SJSA1 (cell line): Measurements from ENCODE around the gene PRXL2A. TPM values are rescaled to one million over a fixed set of nuclear protein-coding genes. Genes with fewer than 3 reads are reported as not detected.
"Not testable (repeated sequence)": the region's sequence is repeated elsewhere in the genome, so short reads cannot be mapped to it uniquely, and the experiment has no call there.

Experiments
- DNase-seq, 2 experiments: peaks; one replicate each; pipeline ENCODE4 v3.0.0-alpha.2; 2015 to 2020; ENCODE audit warnings: low spot score in 2 of 2, low read depth in 1 of 2
- H3K27ac ChIP-seq: fragments of 250-450 bp; sonication (Bioruptor Pico); 2 replicates; pipeline ENCODE4 v1.5.1; 2020; ENCODE audit warnings: mild to moderate bottlenecking, moderate library complexity
- H3K27me3 ChIP-seq: fragments of 250-450 bp; sonication (Bioruptor Pico); replicated peaks from 2 replicates; pipeline ENCODE4 v1.5.1; 2020; ENCODE audit warnings: mild to moderate bottlenecking, moderate library complexity
- H3K36me3 ChIP-seq: fragments of 250-450 bp; sonication (Bioruptor Pico); 2 replicates; pipeline ENCODE4 v1.5.1; 2020; ENCODE audit warnings: mild to moderate bottlenecking
- H3K4me1 ChIP-seq: fragments of 250-450 bp; sonication (Bioruptor Pico); replicated peaks from 2 replicates; pipeline ENCODE4 v1.6.1; 2021; ENCODE audit warnings: mild to moderate bottlenecking
- H3K4me3 ChIP-seq: fragments of 250-450 bp; sonication (Bioruptor Pico); 2 replicates; pipeline ENCODE4 v1.5.1; 2020; ENCODE audit warnings: mild to moderate bottlenecking
- H3K9me3 ChIP-seq: fragments of 250-450 bp; sonication (Bioruptor Pico); replicated peaks from 2 replicates; pipeline ENCODE4 v1.5.1; 2020; ENCODE audit warnings: mild to moderate bottlenecking
- total RNA-seq: library from RNA; depleted of rRNA; stranded (reverse); fragments of >200 nt; shearing (Covaris generic); gene quantifications from 2 replicates; pipeline ENCODE4 v1.2.3, GENCODE V29; 2014; rRNA removed

Gene PRXL2A
- 51.8 and 68.9 TPM in 2 replicates for total RNA-seq

- H3K9me3 ChIP-seq: no peaks in the 10 kb centered on the region
- peak within 1 kb of the TSS; percentile 58 for H3K4me3 ChIP-seq
- H3K4me1 ChIP-seq: peaks cover 48% of the 10 kb centered on the region
- H3K27ac ChIP-seq: no peak within 1 kb of the TSS
- peak in 1 of 2 experiments; percentile 75 for DNase-seq
- no peaks in the 10 kb centered on the region for H3K27me3 ChIP-seq
- no peaks in the 10 kb centered on the region for H3K36me3 ChIP-seq
Measured at GRCh38 chr10:80408242-80409101, at the start of gene PRXL2A. TSS of gene PRXL2A (plus strand) at chr10:80408551. CDS start at chr10:80420468, 11,917 bp downstream.

GRCh38 chr10:80358925-80359324 lies 49.4 kb upstream of the PRXL2A start:
- not testable (repeated sequence) for H3K36me3 ChIP-seq, H3K4me1 ChIP-seq, H3K27ac ChIP-seq, H3K4me3 ChIP-seq, DNase-seq, H3K9me3 ChIP-seq
- peaks cover 14% of the 10 kb centered on the region for H3K27me3 ChIP-seq

- no peak overlapping the region for H3K27ac ChIP-seq
- DNase-seq: no peak
- no peaks in the 10 kb centered on the region for H3K9me3 ChIP-seq
- H3K4me1 ChIP-seq: peaks cover 4% of the 10 kb centered on the region
- H3K27me3 ChIP-seq: peaks cover 16% of the 10 kb centered on the region
- H3K36me3 ChIP-seq: no peaks in the 10 kb centered on the region
- no peak overlapping the region for H3K4me3 ChIP-seq
Measured at GRCh38 chr10:80359644-80360043, 48.7 kb upstream of the PRXL2A start.

- Histone ChIP-seq H3K4me1 (no peaks in the 10 kb centered on the region), H3K27ac (no peak overlapping the region), H3K27me3 (peaks cover 3% of the 10 kb centered on the region; the same call in 1 of the 2 replicates), H3K4me3 (no peak overlapping the region), H3K9me3 (no peaks in the 10 kb centered on the region), H3K36me3 (no peaks in the 10 kb centered on the region)
- DNase-seq: no peak
Measured at GRCh38 chr10:80365510-80365909, 42.8 kb upstream of the PRXL2A start.

GRCh38 chr10:80371467-80371866 lies 36.9 kb upstream of the PRXL2A start:
- Histone ChIP-seq H3K36me3 (no peaks in the 10 kb centered on the region), H3K4me1 (no peaks in the 10 kb centered on the region), H3K9me3 (no peaks in the 10 kb centered on the region), H3K27me3 (no peaks in the 10 kb centered on the region), H3K27ac (no peak overlapping the region), H3K4me3 (no peak overlapping the region)
- DNase-seq: no peak

GRCh38 chr10:80372675-80373074 lies 35.7 kb upstream of the PRXL2A start:
- no peaks in the 10 kb centered on the region for H3K27me3 ChIP-seq
- no peaks in the 10 kb centered on the region for H3K9me3 ChIP-seq
- H3K27ac ChIP-seq: no peak overlapping the region
- no peaks in the 10 kb centered on the region for H3K4me1 ChIP-seq
- H3K36me3 ChIP-seq: no peaks in the 10 kb centered on the region
- no peak for DNase-seq
- H3K4me3 ChIP-seq: no peak overlapping the region

- no peak overlapping the region for H3K4me3 ChIP-seq
- H3K27ac ChIP-seq: no peak overlapping the region
- no peaks in the 10 kb centered on the region for H3K27me3 ChIP-seq
- H3K9me3 ChIP-seq: no peaks in the 10 kb centered on the region
- H3K4me1 ChIP-seq: peaks cover 5% of the 10 kb centered on the region
- DNase-seq: no peak
- H3K36me3 ChIP-seq: no peaks in the 10 kb centered on the region
Measured at GRCh38 chr10:80373502-80373901, 34.8 kb upstream of the PRXL2A start.

GRCh38 chr10:80379701-80380100 lies 28.6 kb upstream of the PRXL2A start:
- no peaks in the 10 kb centered on the region for H3K36me3 ChIP-seq
- peaks cover 27% of the 10 kb centered on the region for H3K4me1 ChIP-seq
- H3K27me3 ChIP-seq: no peaks in the 10 kb centered on the region
- H3K9me3 ChIP-seq: no peaks in the 10 kb centered on the region
- no peak overlapping the region for H3K27ac ChIP-seq
- DNase-seq: no peak
- H3K4me3 ChIP-seq: no peak overlapping the region

GRCh38 chr10:80380185-80380584 lies 28.2 kb upstream of the PRXL2A start:
- no peak for DNase-seq
- peaks cover 27% of the 10 kb centered on the region for H3K4me1 ChIP-seq
- H3K36me3 ChIP-seq: no peaks in the 10 kb centered on the region
- no peaks in the 10 kb centered on the region for H3K27me3 ChIP-seq
- no peak overlapping the region for H3K27ac ChIP-seq
- H3K9me3 ChIP-seq: no peaks in the 10 kb centered on the region
- no peak overlapping the region for H3K4me3 ChIP-seq

GRCh38 chr10:80382989-80383388 lies 25.4 kb upstream of the PRXL2A start:
- Histone ChIP-seq H3K4me1 (peaks cover 24% of the 10 kb centered on the region), H3K4me3 (no peak overlapping the region), H3K27ac (no peak overlapping the region), H3K36me3 (no peaks in the 10 kb centered on the region), H3K9me3 (no peaks in the 10 kb centered on the region), H3K27me3 (no peaks in the 10 kb centered on the region)
- peak in 1 of 2 experiments; percentile 62 for DNase-seq

- Histone ChIP-seq H3K36me3 (no peaks in the 10 kb centered on the region), H3K27ac (no peak overlapping the region), H3K27me3 (no peaks in the 10 kb centered on the region), H3K9me3 (no peaks in the 10 kb centered on the region), H3K4me3 (no peak overlapping the region), H3K4me1 (no peaks in the 10 kb centered on the region)
- DNase-seq: no peak
Measured at GRCh38 chr10:80390740-80391139, 17.6 kb upstream of the PRXL2A start.

- Histone ChIP-seq H3K4me1 (no peaks in the 10 kb centered on the region), H3K27ac (no peak overlapping the region), H3K9me3 (no peaks in the 10 kb centered on the region), H3K27me3 (no peaks in the 10 kb centered on the region), H3K4me3 (no peak overlapping the region), H3K36me3 (no peaks in the 10 kb centered on the region)
- DNase-seq: no peak
Measured at GRCh38 chr10:80392250-80392649, 16.1 kb upstream of the PRXL2A start.

- Histone ChIP-seq H3K4me1 (no peaks in the 10 kb centered on the region), H3K27ac (no peak overlapping the region), H3K36me3 (no peaks in the 10 kb centered on the region), H3K27me3 (no peaks in the 10 kb centered on the region), H3K9me3 (no peaks in the 10 kb centered on the region), H3K4me3 (no peak overlapping the region)
- DNase-seq: no peak
Measured at GRCh38 chr10:80394358-80394916, 13.9 kb upstream of the PRXL2A start.

GRCh38 chr10:80397014-80397413 lies 11.3 kb upstream of the PRXL2A start:
- H3K4me1 ChIP-seq: no peaks in the 10 kb centered on the region
- H3K36me3 ChIP-seq: no peaks in the 10 kb centered on the region
- no peaks in the 10 kb centered on the region for H3K27me3 ChIP-seq
- no peak overlapping the region for H3K27ac ChIP-seq
- H3K9me3 ChIP-seq: no peaks in the 10 kb centered on the region
- no peak for DNase-seq
- H3K4me3 ChIP-seq: no peak overlapping the region
